Right atrium auricular region (tissue), 2 donors: Measurements from ENCODE around the gene SPOCK1. TPM values are rescaled to one million over a fixed set of nuclear protein-coding genes. Genes with fewer than 3 reads are reported as not detected.

Experiments used
- DNase-seq: peaks from one replicate; pipeline ENCODE4 v3.0.0-alpha.2; 2019; ENCODE audit warnings: low spot score
- H3K27ac ChIP-seq, 2 donors: fragments of 200-600 bp; sonication (generic); 1 replicate in 1 of 2; 2 replicates in 1 of 2; pipeline ENCODE4 v1.5.1; 2016 to 2019
- H3K27me3 ChIP-seq, 2 donors: fragments of 200-600 bp; sonication (generic); one replicate each; pipeline versions ENCODE4 v1.5.1 to v1.6.0; 2017 to 2019
- H3K36me3 ChIP-seq: fragments of 200-600 bp; sonication (generic); one replicate; pipeline ENCODE4 v1.5.1; 2016
- H3K4me1 ChIP-seq, 2 donors: fragments of 200-600 bp; sonication (generic); one replicate each; pipeline versions ENCODE4 v1.5.1 to v1.6.0; 2017 to 2019
- H3K4me3 ChIP-seq, 2 donors: fragments of 200-600 bp; sonication (generic); 1 replicate in 1 of 2; 2 replicates in 1 of 2; pipeline ENCODE4 v1.5.1; 2017 to 2019; ENCODE audit warnings: mild to moderate bottlenecking in 1 of 2, moderate library complexity in 1 of 2
- H3K9me3 ChIP-seq, 2 donors: fragments of 200-600 bp; sonication (generic); one replicate each; pipeline ENCODE4 v1.5.1; 2019
- total RNA-seq, 2 donors: library from RNA; depleted of rRNA; stranded (reverse); fragments of >200 nt; gene quantifications; one replicate each; pipeline ENCODE4 v1.1.0, GENCODE V29; 2016
- TF ChIP-seq, protein P1 (sequence below), 2 donors: fragments of 200-600 bp; sonication (generic); IDR thresholded peaks; one replicate each; pipeline ENCODE4 v1.5.1; 2019; ENCODE audit warnings: antibody characterized with exemption in 2 of 2

The SPOCK1 gene
- total RNA-seq, 2 donors from 2014 or later, result 59.8 to 84.5 TPM

DNA sequence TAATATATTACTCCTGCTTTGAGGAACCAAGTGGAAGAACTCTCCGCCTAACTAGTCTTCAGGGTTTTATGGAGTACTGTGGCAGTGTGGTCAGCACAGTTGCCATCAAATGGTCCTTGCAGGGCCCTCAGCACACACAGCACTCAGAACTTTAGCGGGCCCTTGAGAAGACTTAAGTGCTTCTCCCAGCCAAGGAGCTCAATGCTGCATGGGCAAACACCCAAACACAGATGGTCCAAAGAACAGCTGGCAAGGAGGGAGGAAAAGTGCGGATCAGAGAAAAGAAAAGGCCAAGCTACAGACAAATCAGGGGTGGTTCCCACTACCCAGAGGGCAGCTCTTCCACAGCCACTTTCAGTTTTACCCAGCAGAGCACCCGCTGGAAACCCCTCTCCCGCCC is 98.6 kb downstream of the SPOCK1 start:
- no peak overlapping the region for H3K27ac ChIP-seq
- H3K4me3 ChIP-seq, result no peak overlapping the region
- TF ChIP-seq, protein P1, sequence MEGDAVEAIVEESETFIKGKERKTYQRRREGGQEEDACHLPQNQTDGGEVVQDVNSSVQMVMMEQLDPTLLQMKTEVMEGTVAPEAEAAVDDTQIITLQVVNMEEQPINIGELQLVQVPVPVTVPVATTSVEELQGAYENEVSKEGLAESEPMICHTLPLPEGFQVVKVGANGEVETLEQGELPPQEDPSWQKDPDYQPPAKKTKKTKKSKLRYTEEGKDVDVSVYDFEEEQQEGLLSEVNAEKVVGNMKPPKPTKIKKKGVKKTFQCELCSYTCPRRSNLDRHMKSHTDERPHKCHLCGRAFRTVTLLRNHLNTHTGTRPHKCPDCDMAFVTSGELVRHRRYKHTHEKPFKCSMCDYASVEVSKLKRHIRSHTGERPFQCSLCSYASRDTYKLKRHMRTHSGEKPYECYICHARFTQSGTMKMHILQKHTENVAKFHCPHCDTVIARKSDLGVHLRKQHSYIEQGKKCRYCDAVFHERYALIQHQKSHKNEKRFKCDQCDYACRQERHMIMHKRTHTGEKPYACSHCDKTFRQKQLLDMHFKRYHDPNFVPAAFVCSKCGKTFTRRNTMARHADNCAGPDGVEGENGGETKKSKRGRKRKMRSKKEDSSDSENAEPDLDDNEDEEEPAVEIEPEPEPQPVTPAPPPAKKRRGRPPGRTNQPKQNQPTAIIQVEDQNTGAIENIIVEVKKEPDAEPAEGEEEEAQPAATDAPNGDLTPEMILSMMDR (IDR thresholded peaks at IDR 0.05), result no peak
- H3K4me1 ChIP-seq, result no peaks in the 10 kb centered on the region
- no peaks in the 10 kb centered on the region for H3K27me3 ChIP-seq
- no peaks in the 10 kb centered on the region for H3K36me3 ChIP-seq
- DNase-seq, result no peak
- no peaks in the 10 kb centered on the region for H3K9me3 ChIP-seq

DNA sequence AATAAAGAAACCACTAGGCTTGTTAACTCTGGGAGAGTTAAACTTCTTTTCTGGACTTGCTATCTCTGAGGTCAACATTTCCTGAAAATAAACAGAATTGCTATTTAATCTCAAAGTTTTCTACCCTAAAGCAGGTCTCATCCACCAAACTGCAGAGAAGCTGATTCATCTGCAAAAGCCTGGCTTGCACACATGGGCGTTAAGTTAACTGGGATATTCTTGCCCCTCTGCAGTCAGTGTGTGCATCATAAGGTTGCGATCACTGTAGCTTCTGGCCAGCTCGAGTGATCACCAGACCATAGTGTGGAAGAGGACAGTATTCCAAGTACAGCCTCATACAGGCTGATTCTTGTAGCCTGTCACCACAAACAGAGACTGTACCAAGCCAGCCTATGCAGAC is 99.2 kb downstream of the SPOCK1 start:
- H3K9me3 ChIP-seq, result no peaks in the 10 kb centered on the region
- no peak for DNase-seq
- no peaks in the 10 kb centered on the region for H3K4me1 ChIP-seq
- TF ChIP-seq, protein P1 (IDR thresholded peaks at IDR 0.05), result no peak
- H3K36me3 ChIP-seq, result no peaks in the 10 kb centered on the region
- no peak overlapping the region for H3K4me3 ChIP-seq
- H3K27me3 ChIP-seq, result no peaks in the 10 kb centered on the region
- no peak overlapping the region for H3K27ac ChIP-seq

DNA sequence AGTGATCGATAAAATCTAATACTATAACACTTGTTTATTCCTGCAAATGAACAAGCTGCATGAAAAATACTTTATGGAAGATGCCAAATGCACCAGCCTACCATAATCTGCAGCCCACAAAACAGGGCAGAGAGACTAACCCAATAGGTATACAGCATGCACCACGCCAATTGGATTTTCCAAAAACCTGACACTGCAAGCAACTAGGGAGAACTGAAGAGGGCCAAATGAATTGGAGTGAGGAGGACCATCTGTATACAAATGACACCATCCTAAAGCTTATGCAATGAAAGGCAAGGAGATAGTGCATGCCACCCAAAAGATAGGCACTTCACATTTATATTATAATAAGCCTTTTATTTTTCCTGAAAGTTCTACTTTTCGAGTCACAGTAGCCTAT is 100.4 kb downstream of the SPOCK1 start:
- no peaks in the 10 kb centered on the region for H3K4me1 ChIP-seq
- TF ChIP-seq, protein P1 (IDR thresholded peaks at IDR 0.05), result no peak

DNA sequence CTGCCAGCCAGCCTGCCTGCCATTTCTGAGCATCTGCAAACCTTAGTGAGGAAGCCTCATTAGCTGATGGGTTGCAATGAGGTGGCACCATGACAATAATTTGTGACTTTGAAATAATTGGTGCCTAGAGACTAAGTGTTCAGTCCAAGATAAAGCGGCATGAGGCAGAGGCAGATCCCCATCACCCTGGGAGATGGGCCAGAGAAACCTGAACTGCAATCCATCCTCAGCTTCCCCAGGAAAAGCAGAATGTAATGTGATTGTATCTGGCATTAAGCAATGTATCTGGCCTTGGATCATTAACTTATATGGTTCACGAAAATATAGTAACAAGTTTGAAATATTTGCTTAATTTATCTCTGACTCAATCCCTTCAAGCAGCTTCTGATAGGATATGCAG is 101.0 kb downstream of the SPOCK1 start:
- H3K27me3 ChIP-seq, result no peaks in the 10 kb centered on the region
- H3K9me3 ChIP-seq, result no peaks in the 10 kb centered on the region
- TF ChIP-seq, protein P1 (IDR thresholded peaks at IDR 0.05), result no peak
- no peaks in the 10 kb centered on the region for H3K4me1 ChIP-seq
- H3K27ac ChIP-seq, result no peak overlapping the region
- DNase-seq, result no peak
- no peaks in the 10 kb centered on the region for H3K36me3 ChIP-seq
- H3K4me3 ChIP-seq, result no peak overlapping the region

More for the DNA sequence above, 100.4 kb downstream of the SPOCK1 start:
- no peak overlapping the region for H3K4me3 ChIP-seq
- no peak overlapping the region for H3K27ac ChIP-seq
- DNase-seq, result no peak
- no peaks in the 10 kb centered on the region for H3K27me3 ChIP-seq
- H3K9me3 ChIP-seq, result no peaks in the 10 kb centered on the region
- no peaks in the 10 kb centered on the region for H3K36me3 ChIP-seq

DNA sequence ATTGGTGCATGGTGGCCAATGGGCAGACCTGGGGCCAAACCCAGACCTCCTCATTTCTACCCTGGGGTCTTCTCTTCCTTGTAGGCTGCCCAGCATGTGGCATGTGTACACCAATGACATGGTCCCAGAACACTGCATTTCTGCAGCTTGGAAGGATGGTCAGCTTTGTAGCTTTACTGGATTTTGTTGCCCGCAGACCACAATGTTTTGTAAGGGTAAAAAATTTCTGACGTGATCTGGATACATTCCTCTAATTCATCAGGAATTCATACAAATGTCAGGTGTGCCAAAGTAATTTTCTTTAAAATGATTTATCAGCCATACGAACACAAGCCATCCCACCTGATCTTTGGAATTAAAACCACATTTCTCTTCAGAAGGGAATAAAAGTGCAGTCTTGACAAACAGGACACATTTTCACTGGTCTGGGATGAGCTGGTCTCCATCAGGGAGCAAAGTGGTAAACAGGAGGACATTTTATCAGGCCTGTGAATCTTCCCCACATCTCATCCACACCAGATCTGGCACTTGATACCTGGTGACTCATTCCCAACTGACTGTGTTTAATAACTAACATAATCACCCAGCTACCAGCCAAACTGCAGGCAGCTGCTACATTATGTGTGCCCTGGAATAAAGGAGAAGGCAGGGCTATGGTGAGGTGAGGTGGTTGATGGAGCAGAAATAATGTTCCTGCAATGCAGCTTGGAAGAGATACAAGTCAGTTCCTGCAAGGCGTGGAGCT is 103.9 kb downstream of the SPOCK1 start:
- Histone ChIP-seq H3K36me3 (no peaks in the 10 kb centered on the region), H3K9me3 (no peaks in the 10 kb centered on the region), H3K4me1 (no peaks in the 10 kb centered on the region), H3K4me3 (no peak overlapping the region), H3K27me3 (no peaks in the 10 kb centered on the region), H3K27ac (no peak overlapping the region)
- DNase-seq, result no peak
- TF ChIP-seq, protein P1 (IDR thresholded peaks at IDR 0.05), result no peak

DNA sequence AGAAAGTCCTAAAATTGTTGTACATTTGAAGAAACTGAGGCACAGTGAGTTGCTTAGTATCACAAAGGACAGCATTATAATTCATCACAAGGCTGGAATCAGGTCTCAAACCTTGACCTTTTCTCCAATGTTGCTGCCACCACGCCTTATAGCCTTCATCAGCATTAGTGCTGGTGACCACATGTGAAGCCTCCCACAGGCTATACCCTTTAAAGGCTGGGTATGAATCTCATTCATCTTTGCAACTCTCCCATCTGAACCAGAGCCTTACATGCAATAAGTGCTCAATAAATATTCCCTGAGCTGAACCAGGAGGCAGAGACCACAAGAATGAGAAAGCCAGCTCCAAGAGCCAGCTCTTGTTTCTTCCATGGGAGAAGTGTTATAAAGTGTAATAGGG is 104.7 kb downstream of the SPOCK1 start:
- Histone ChIP-seq H3K27ac (no peak overlapping the region), H3K36me3 (no peaks in the 10 kb centered on the region), H3K9me3 (no peaks in the 10 kb centered on the region), H3K4me1 (no peaks in the 10 kb centered on the region), H3K4me3 (no peak overlapping the region), H3K27me3 (no peaks in the 10 kb centered on the region)
- no peak for DNase-seq
- TF ChIP-seq, protein P1 (IDR thresholded peaks at IDR 0.05), result no peak
